HG03060 (cell line): ENCODE data around the gene KCNK13.
"Not testable (repeated sequence)": the region's sequence is repeated elsewhere in the genome, so short reads cannot be mapped to it uniquely, and the experiment has no call there.

Experiments used
- ATAC-seq: cut with Tn5 transposase; IDR thresholded peaks from one replicate; pipeline ENCODE4 v1.9.1; 2021; ENCODE audit warnings: low read depth, moderate number of reproducible peaks; ENCODE audit not compliant: unreplicated experiment

The KCNK13 gene

DNA sequence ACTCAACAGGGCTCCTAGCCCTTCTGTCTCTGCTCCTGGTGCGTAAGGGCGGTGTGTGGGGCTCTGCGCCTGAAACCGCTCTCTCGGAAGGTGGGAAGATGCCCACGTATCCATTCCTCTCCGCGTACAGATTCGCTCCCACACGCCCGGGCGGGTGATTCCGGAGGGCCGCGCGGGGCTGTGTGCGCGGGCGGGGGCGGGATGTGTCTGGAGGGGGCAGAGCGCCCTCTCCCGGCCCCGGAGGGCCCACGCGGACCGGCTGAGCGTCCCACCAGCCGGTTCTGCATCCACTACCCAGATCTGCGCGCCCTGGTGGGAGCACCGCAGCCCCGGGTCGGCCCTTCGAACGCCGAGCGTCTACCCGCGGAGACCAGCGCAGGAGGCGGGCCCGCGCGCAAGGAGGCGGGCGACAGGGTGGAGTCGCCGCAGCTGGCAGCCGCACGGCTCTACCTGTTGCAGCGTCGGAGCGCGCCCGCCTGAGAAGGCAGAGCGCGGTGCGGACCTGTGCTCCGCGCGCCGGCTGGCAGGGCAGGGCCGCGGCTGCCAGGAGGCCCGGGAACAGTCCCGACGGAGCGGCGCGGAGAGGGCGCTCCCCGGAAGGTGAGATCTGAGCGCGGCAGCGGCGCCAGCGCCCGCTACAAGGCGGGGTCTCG lies 1.4 kb upstream of the KCNK13 start:
- ATAC-seq, result no peak

DNA sequence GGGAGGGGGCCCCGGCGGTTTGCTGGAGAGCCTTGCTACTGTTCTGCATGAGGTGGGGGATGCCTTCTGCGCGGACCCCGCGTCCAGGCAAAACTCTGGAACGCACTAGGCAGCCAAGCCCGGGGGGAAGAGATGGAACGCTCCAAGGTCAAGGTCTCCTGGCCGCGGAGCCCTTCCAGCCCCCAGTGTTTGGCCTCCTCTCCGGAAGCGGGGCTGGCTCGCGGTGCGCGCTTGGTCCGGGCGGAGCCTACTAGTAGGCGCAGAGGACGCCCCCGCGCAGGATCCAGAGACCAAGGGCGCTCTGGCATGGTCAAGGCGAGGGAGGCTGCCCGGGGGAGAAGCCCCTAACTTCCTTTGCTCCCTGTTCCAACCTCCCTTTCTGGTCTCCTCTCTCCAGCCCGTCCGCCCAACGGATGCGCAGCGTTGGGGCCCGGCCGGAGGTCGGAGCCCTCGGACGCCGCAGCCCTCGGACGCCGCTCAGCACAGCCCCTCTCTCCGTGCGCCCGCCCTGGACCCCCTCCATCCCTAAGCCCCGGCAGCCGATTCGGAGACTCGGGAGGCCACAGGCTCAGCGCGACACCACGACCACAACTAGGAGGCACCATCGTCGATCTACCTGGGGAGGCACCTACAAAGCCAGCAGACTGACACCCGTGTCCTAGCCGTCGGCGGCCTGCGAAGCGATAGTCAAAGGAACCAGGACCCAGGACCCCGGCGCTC lies 669 bp upstream of the KCNK13 start:
- ATAC-seq, result no peak

DNA sequence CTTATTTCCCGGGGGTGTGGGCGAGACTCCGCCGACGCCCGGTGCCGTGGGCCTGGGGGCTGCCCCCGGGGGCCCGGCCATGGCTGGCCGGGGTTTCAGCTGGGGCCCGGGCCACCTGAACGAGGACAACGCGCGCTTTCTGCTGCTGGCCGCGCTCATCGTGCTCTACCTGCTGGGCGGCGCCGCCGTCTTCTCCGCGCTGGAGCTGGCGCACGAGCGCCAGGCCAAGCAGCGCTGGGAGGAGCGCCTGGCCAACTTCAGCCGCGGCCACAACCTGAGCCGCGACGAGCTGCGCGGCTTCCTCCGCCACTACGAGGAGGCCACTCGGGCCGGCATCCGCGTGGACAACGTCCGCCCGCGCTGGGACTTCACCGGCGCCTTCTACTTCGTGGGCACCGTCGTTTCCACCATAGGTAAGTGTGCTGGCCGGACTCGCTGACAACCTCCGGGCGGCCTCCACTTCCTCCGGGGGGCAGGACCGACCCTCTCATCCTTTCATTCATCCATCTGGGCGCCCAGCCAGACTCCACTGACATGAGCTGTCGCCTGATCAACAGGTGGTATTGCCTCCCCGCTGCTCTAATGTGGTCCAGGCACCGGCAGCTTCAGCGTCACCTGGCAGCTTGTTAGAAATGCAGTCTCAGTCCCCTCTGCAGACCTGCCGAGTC lies 467 bp downstream of the KCNK13 start:
- no peak for ATAC-seq

DNA sequence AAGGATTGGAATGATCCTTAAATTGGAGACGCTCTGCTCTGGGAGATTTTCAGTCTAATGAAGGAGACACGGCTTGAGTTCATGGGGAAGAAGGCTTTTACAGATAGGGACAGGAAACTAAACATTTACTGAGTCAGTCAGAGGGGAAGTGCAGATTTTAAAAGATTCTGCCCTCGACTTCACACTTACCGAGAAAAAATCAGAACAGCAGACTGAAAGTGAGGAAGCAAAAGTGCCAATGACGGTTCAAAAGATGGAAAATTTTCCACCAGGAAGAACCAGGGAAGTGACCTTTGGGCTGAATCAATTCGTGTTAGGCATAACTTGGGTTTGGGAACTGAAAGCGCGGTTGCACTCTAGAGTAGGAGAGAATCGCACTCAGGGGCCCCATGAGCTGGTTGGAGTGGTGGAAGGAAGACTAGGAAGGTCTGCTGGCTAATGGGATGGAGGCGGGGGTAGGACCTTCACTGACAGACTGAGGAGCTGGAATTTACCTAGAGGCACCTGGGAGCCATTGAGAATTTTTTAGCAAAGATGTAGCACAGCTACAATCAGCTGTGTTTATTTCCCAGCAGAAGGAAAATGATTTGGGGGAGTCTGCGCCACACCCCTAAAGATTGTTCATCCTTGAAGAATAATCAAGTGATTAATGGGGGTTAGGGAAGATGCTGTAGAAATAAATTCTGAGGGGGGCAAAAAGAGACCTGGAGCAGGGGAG lies 1.2 kb downstream of the KCNK13 start:
- no peak for ATAC-seq

DNA sequence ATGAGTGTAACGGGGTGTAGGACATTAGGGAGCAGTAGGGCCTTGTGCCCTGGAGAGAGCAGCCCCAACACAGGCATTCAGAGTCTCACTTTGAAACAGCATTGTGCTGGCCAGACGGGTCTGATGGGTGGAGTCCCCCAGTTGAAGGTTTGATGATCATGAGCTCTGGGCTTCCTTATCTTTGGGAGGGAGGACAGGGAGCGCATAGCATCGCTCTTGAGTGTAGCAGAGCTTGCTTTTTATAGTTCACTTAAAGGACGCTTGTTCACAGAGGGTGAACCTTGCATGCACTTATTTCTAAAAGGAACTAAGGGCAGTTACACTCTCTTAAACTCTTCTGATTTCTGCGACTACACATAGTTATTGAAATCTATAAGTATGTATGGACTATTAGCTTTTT lies 10.6 kb downstream of the KCNK13 start:
- no peak for ATAC-seq

DNA sequence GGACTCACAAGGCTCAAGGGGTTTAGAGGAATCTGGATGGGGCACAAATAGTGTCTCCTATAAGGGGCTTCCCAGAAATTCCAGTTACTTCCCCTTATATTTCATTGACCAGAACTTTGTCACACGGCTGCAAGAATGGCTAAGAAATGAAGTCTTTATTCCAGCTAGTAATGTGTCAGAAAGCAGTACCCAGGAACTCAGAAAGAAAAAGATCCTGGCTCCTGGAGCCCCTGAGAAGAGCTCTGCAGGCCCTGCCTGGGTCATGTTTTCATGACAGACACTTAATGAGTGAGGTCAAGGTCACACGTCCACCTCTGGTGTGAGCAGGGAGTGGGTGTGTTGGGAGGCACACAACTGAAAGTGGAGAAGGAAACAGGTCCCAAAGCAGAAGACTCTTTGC lies 17.8 kb downstream of the KCNK13 start:
- no peak for ATAC-seq

DNA sequence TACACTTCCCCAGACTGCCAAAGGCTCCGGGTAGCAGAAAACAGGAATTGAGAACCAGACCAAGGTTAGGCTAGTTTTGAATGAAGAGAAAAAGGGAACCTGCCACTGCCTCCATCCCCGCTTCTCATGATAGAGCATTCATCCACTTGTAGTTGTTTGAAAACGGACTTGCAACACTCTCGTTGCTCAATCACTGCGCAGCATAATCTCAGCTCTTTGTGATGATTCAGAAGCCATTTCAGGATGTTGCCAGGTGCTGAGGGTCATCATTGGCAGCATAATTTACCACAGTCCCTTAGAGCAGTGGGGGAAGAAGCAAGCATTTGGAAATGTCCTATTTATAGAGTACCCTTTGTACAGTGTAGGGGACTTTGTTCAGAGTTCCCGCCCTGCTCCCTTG lies 25.6 kb downstream of the KCNK13 start:
- ATAC-seq, result no peak

DNA sequence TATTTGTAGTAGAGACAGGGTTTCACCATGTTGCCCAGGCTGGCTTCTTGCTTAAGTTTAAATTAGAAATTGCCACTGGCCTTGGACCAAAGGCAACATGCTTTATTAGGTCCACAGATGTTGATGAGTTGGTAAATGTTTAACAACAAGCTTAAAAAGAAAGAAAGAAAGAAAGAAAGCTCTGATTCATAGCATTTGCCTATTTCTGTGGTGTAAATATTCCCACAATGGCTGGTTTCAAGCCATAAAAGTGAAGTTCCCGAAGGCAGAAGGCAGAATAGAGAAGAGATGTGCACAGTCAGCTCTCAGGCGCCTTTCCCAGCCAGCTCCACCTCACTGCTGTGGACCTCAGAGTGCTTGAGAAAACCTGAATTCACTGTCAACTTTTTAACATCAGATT lies 26.4 kb downstream of the KCNK13 start:
- ATAC-seq, result no peak

DNA sequence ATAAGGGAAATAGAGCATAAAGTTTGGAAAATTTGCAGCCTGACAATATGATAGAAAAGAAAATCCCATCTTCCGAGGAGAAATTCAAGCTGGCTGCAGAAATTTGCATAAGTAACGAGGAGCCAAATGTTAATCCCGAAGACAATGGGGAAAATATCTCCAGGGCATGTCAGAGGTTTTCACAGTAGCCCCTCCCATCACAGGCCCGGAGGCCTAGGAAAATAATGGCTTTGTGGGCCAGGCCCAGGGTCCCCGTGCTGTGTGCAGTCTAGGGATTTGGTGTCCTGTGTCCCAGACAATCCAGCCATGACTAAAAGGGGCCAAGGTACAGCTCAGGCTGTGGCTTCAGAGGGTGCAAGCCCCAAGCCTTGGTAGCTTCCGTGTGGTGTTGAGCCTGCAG lies 27.7 kb downstream of the KCNK13 start:
- not testable (repeated sequence) for ATAC-seq

DNA sequence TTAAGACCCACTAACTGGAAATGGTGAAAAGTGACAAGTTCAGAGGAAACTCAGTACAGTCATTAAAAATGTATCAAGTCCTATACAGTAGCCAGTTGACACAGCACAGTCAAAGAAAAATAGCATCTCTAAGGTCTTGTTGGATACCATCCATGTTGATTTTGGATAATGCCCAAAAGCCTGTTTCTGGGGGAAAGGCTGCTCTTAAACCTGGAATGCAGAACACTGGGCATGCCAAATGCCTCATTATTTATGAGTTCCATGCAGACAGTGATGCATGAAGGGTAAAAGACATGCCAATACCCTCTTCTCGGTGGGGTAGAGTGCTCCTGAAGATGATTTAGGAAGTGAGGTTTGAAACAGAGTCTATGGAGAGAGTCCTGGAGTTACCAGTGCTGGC lies 29.6 kb downstream of the KCNK13 start:
- ATAC-seq, result no peak

DNA sequence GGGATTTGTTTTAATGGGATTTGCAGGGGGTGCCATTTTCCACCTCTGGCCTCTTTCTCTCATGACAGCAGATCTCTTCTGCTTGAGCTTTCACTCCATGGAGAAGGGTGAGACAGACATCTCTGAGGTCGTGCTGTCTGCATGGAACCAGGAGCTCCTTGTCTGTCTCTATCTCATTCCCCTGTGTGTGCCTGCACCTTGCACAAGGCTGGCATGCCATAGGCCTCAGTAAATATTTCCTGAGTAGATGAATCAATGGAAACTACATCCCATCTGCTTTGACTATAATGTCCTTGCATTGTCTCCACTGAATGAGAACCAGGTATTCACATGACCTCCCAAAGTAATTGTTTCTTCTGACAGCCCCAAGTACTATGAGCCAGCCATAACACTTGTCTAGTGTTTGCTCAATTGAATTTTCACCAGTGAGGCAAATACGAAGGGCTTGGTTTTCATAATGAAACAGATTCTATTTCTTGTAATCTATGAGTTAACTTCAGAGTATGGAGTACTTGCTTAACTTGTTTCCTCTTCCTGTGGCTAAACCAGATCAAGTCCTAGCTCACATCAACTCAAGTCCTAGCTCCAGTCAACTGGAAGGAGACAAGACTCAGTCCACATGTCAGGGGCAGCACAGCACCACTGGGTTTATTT lies 32.3 kb downstream of the KCNK13 start:
- no peak for ATAC-seq

DNA sequence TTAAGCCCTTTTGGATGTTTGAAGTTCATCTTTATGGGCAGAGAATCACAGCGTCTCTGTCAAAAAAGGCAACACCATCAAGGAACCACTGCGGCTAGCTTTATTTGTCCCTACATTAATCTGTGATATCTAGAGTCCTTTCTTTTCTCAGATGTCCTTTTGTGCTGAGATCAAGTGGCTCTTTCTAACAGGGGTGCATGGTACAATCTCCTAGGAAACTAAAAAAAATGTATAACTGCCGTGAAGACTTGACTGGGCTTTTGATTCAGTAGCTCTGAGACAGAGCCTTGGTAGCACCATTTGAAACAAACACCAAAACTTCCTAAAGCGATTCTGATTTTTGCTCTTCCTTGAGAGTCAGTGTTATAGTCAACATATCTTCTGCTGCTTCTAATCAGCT lies 33.3 kb downstream of the KCNK13 start:
- no peak for ATAC-seq

DNA sequence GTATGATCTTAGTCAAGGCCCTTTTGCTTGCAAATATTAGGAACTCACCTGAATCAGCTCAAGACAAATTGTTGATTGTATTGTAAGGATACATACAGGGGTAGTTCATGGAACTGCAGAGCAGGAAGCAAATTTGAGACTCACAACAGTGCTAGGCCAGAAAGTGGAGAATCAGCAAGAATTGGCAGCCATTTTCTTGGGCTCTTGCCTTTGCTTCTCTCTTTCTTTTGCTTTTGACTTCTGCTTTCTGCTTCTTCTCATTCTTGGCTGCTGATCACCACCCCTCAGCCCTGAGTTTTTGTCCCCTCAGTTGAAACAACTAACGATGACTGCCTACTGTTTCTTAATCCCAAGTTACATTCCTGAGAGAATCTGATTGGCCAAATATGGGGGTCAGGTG lies 34.8 kb downstream of the KCNK13 start:
- ATAC-seq, result no peak

DNA sequence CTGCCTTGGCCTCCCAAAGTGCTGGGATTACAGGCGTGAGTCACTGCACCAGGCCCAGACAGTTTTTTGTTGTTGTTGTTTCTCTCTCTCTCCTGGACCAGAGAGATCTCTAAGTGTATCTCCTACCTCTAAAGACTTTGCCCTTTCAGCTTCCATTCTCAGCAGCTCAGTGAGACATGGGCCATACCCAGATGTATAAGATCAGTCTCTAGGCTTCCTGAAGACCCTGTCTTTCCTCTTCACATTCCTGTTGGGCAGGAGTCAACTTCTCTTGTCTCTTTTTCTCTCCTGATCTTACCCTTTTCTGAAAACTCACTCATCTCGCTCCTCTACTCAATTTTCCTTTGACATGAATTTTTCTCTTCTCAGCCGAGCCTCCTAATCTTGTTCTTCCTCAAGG lies 42.0 kb downstream of the KCNK13 start:
- ATAC-seq, result no peak

DNA sequence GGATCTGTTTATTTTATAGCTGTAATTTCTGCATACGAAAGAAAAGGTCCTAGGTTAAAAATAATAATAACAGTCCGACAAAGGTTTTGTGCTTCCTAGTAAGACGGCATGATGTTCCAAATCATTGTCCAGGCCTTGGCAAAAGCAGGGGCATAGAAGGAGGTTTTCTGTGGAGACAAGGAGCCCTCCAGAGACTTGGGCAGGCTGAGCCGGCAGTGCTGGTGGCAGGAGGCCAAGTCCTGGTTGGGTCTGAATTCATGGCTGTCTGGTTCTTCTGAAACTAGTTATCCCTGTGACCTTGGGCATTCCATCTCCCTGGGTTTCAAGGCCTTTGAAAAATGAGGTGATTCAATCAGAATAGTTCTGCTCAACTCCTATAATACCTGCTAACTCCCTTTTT lies 44.0 kb downstream of the KCNK13 start:
- no peak for ATAC-seq

DNA sequence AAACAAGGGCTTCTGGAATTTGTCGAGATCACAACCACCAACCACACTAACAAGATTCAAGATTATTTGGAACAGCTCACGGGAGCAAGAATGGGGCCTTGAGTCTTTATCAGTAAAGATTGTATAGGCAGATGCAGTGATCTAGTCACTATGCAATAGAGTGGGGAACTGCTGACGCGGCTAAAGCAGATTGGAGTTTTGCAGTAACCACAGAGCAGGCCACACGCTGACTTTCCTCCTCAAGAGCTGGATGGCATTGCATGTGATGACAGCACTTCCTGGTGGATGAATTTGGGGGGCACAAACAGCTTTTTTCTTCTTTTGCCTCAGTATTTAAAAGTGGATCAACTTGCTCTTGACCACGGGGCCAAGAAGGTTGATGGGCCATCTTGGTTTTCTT lies 46.0 kb downstream of the KCNK13 start:
- no peak for ATAC-seq

DNA sequence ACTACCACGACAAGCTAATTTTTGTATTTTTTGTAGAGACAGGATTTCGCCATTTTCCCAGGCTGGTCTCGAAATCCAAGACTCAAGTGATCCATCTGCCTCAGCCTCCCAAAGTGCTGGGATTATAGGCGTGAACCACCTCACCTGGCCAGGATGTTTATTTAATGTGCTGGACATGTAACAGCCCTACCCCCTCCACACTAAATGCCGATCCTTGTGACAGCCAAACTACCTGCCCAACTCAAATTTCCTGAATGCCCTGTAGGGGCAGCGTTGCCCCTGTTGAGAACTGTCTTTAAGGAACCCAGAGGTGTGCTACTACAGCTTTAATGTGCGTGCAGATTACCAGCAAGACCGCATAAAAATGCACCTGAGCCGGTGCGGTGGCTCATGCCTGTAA lies 48.1 kb downstream of the KCNK13 start:
- ATAC-seq, result no peak

DNA sequence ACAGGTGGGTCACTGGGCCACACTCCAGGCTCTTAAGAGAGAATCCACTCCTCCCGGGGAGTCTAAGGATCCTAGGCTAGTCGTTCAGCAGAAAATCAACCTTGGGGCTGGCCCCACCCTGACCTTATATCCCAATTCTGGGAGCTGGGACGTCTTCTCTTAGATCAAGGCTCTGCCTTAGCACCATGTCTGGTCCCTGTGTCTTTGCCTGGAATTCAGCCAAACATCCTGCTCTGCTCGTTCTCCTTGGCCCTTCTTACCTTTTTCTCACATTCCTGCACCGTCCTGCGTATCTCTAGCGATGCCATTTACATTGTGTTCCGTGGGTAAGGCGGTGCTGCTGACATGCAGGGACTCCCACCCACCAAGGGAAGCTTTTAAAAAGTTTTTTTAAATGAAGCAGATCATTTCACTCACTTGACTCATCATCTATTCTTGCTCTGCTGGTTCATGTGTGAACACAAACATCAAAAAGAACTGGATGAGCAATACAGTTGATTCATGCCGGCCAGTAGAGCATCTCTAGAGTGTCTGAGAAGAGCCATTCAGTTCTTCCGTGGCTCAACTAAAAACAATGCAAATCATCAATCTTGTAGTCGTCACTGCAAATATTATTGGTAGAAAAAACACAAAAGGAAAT lies 50.2 kb downstream of the KCNK13 start:
- no peak for ATAC-seq

DNA sequence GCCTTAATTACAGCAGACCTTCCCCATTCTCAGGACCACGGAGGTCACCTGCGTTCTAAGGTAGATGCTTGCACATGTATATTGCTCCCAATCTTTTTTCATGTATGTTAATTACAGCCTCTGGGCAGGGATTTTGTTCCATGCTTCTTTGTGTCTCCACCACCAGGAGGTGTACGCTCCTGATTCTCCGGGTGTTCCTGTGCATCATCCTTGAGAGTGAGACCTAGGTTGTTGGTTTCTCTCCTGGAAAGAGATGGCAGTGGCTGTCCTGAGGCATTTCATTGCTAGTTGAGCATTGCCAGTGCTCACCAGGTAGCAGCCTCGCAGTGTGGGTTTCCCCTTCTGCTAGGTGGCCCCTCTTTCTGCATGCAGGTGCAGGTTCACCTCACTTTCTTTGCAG lies 52.8 kb downstream of the KCNK13 start:
- ATAC-seq, result no peak

DNA sequence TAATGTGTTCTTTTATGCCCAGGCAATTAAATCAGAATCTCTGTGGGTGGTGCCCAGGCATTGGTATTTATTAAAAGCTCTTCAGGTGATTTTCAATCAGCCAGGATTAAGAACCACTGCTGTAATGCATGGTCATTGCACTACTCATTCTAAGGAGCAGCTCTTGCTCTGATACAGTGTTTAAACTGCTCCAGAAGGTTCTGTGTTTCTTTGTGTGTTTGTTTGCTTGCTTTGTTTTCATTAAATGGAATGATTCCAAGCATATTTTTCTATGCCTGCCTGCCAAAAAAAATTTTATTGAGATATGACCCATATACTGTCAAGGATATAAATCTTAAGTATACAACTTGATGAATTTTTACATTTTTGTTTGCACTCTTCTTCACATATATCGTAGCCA lies 54.0 kb downstream of the KCNK13 start:
- ATAC-seq, result no peak
